GM21390 (cell line): ENCODE data around the gene SLC18B1.

ENCODE experiments used
- ATAC-seq: cut with Tn5 transposase; IDR thresholded peaks from one replicate; pipeline ENCODE4 v1.9.1; 2021; ENCODE audit not compliant: unreplicated experiment

Gene SLC18B1

DNA sequence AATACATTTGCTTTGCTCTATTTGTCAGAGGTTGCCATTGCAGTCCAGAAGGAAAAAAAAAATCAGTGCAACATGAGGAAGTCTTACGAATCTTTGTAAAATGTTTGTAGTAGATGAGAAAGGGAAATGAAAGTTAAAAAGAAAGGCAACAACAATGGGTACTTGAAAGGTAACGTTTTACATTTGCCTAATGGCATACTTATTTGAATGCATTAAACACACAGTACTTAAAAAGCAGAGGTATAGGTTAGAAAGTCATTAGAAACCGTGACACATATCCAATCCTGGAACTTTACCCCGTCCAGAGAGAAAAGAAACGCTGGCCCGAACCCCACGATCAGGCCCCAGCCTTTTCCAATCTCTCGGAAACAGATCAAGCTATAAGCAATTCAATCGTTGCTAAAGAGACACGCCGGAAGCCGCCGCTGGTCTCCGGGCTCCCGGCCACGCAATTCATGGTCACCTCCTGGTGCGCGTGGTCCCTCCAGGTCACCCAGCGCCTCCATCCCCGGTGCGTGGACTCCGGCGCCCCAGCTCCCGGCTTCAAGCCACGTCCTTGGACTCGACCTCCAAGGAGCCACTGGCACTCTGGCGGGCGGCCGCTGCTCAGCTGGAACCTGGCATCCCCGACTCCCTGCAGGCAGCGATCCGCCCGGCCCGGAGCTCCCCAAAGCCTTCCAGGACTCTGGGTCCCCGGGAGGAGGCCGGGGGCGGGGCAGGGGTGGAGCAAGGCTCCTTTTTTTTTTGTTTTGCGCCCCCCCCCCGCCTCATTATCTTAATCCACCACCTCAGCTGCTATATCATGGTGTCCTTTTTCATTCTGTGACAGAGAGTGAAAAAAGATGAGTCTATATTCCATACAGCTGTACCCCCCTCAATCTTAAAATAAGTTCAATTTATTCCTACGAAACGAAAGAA is at the start of gene SLC18B1:
SLC18B1 (minus strand) TSS at position 687 of the 918 bp plus-strand sequence; CDS start at position 506, 181 bp downstream.
- ATAC-seq, result peak; percentile 56

DNA sequence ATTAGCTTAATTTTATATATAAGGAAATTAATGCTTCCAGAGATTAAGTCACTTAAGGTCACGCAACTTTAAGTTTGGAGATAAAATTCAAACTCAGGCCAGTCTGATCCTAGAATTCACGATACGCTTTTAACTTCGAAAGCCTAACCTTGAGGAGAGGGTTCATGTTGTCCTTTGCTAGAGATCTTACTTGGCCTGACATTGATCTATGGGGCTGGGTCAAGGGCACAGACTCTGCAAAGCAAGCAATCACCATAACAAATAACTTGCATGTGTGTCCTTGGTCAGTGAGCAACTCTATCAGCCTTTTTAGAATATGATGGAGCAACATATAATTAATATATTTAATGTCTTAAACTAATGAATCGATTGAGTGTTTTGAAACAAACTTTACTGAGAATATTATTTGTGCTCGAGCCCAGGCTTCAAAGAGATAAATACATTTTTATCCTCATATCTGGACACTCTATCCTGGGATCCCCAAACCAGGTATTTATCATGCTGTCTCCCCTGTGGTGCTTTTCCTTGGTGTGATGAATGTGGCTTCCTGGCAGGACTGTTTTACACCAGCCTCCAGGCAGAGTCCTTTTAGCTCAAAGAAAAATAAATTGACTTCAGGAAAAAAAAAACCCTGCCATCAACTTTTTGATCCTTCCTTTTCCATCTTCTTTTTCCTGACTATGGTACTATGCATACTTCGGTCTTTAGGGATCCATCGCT is 45.0 kb upstream of the SLC18B1 start:
- no peak for ATAC-seq

DNA sequence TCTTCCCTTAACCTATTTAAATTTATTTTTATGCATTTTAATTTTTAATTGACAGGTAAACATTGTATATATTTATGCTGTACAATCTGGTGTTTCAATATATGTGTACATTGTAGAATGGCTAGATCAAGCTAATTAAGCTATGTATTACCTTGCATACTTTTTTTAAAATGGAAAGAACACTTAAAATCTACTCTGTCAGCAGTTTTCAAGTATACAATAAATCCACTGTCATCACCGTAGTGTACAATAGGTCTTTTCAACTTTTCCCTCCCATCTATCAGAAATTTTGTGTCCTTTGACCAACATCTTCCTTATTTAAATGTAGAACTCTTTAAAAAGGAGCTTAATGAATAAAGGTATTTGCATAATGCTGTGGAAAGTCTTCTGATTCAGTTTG is 43.5 kb upstream of the SLC18B1 start:
- ATAC-seq, result no peak

DNA sequence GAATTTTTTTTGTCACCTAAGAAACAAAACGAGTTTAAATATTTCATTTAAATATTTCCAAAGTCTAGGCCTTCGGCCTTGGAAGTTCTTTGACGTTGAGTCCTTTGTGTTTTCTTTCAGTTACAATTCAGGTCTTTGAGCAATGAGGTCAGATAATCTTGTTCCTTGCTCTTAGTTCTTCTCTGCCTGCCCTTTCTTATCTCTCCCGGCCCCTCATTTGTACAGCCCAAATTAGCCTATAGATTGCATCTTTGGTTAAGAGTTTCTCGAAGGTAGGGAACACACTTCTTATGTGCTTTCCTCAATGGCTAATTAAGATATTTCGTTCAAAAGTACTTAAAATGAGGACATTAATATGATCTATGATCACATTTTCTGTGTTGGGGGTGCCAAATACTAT is 34.5 kb upstream of the SLC18B1 start:
- no peak for ATAC-seq

DNA sequence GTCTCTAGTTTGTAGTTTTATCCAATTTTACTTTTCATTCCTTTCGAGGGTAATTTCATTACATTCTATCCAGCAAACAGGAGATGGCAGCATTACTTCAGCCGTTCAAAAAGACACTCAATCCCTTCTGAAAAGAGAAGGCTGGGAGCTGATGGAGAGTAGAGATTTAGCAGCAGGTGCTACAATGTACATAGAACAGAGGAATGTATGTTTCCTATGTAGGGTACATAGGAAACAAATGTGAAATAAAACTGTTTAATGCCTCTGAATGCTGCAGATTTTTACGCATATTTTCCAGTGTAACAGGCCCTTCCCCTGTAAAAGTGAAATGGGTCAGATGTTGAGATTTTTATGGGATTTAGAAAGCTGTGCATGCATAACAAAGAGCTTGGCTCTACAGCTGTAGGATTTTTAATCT is 31.9 kb upstream of the SLC18B1 start:
- no peak for ATAC-seq

DNA sequence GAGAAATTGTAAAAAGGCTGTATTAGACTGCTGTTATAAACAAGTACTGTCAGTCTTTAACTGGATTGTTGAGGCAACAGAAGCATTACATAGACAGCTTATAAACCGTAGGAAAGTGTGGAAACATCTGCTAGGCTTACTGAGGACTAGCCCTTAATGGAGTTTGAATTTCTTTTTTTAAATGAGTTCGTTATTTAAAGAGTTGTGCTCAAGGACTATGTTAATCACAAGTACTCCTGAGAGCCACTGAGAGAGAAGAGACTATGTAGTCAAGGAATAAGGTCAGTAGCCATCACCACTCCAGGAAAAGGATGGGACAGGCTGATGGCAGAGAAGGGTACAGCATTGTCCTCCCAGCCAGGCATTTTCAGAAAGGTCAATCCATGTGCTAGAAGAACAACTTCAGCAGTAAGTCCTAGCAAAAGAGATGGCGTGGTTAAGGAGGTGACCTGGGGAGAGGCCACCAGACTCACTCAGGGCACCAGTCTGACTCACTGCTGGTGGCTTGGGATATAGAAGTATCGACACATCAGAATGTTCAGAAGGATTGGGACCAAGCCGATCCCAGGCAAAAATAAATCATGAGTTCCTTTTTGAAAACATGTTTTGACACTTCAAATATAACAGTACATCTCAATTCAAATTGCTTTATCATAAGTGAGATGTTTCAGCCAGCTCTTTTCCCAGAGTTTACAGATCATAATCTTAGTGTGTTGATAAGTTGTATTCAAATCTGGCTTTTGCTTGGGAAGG is 22.4 kb upstream of the SLC18B1 start:
- no peak for ATAC-seq

DNA sequence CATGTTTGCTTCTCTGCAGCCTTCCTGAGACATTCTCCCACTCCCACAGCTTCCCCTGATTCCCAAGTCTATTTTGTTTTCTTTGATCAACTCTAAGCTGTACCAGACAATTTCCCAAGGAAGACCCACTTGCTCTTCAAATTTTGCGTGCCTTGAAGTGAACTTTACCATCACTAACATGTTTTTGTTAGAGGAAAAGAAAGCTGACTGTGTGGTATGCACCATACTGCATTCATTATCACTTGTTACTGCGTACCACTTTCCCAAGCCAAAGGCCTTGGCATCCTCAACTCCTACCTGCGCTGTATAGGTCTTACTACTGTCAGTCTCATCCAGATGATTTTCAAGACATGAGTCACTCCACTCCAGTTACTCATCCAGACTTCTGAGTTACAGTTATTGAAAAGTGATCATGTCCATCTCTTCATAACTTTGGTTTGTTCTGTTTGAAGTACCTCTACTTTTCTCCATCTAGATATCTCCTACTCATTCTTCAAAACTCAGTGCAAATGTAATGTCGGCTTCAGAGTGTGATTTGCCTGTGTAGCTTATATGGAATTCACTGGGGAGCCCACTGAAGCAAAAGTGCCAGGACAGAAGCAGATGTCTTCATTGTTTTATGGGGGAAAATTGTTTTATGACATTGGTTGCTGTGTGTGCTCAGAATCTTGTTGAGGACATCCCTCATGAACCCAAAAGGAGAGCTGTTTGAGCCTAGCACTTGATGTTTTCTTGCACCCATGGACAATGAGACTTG is 21.1 kb upstream of the SLC18B1 start:
- ATAC-seq, result no peak

DNA sequence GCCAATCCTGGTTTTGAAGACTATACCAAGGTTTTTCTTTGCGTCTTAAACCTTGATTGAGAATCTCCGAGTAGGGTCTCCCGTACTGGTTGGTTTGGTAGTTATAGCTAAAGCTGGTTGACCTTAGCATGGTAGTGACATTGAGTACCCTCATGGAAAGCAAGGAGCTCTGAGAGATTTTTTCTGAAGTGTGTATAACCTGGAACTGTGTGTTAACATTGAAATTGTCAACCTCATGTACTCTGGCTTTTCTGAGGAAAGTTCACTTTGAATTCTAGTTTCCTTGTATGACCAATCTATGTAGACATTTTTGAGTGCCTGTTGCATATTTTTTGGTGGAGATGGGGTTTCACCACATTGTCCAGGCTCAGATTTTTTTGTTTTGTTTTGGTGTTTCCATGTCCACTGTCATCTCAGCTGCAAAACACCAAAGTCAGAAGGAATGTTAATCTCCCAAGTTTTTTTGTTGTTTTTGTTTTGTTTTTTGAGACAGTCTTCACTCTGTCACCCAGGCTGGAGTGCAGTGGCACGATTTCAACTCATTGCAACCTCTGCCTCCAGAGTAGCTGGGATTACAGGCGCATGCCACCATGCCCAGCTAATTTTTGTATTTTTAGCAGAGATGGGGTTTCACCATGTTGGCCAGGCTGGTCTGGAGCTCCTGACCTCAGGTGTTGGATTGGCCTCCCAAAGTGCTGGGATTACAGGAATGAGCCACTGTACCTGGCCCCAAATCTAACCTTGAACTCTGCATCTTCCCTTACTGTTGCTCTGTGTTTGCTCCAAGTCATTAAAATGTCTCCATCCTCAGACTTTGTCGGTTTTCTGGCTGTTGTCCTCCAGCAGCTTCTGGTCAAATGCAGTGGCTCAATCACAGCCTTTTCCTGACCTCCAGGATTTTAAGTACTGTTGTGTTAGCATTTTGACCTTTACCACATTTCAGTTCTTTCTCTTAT is 20.2 kb upstream of the SLC18B1 start:
- ATAC-seq, result no peak

DNA sequence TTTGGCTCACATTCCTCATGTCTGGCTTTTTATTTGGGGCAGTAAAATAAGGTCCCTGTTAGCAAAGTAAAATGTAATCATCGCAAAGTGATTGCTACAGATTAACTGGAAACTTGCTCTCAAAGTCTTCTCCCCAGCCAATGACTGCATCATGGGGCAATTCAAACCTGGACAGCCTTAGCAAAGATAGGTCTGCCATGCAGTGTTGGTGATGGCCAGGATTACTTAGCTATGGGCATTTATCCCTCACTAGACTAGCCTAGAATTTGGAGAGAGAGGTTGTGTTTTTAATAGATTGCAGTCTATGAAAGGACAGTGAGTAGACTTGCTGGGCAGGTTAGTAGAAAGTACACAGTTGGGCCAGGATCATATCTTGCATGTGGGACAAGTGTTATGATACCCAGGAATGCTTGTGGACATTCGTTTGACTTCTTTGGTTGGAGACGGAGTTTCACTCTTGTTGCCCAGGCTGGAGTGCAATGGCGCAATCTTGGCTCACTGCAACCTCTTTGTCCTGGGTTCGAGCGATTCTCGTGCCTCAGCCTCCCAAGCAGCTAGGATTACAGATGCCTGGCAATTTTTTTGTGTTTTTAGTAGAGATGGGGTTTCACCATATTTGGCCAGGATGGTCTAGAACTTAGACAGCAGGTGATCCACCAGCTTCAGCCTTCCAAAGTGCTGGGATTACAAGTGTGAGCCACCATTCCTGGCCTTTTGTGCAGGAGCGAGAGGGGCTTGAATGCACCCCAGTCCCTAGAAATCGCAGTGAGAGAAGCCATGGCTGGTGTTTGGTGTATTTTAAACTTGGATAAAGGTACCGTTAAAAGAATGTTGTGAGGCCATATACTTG is 19.3 kb upstream of the SLC18B1 start:
- ATAC-seq, result no peak

DNA sequence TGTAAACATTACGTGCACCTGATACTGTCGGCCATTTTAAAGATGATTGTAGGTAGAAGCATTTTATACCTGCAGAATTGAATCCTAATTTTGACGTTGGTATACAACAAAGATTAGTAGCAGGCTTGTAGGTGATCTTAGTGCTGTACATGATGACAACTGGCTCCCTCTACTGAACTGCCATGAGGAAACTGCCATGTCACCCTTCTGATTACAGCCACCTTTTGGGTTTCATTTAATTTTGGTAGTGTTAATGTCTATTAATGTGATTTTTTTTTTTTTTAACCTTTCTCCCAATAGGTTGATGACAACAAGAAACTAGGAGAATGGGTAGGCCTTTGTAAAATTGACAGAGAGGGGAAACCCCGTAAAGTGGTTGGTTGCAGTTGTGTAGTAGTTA is 18.2 kb upstream of the SLC18B1 start:
- no peak for ATAC-seq

DNA sequence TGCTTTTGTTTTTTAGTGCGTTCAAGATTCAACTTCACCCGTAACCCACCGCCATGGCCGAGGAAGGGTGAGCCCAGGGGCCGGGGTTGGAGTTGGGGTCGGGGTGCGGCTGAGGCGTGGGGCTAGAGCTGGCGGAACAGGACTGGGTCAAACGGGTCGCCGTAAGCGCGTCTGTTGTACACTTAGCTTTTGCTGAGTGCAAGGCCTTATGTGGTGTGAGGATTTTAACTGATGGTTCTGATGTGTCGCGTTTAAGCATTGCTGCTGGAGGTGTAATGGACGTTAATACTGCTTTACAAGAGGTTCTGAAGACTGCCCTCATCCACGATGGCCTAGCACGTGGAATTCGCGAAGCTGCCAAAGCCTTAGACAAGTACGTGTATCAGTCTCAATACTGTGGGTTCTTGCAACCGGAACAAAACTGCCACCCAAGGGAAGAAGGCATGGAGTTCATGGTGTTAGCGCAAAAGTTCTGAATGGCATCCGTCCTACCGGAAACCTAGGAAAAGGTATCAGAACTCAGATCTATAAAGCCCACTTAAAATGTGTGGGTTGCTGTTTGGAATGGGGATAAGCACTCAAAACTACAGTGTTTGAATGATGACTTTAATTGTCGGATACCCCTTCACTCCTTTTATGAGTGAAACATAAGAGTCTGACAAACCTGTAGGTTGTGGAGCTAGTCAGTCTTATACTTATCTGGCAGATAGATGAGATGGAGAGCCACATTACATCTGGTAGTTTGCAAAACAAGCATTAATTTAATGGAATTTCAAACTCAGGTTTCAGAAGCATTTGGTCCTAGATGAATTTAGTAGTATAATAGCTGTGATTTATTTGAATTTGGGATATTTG is 16.5 kb upstream of the SLC18B1 start:
- peak; percentile 6 for ATAC-seq

DNA sequence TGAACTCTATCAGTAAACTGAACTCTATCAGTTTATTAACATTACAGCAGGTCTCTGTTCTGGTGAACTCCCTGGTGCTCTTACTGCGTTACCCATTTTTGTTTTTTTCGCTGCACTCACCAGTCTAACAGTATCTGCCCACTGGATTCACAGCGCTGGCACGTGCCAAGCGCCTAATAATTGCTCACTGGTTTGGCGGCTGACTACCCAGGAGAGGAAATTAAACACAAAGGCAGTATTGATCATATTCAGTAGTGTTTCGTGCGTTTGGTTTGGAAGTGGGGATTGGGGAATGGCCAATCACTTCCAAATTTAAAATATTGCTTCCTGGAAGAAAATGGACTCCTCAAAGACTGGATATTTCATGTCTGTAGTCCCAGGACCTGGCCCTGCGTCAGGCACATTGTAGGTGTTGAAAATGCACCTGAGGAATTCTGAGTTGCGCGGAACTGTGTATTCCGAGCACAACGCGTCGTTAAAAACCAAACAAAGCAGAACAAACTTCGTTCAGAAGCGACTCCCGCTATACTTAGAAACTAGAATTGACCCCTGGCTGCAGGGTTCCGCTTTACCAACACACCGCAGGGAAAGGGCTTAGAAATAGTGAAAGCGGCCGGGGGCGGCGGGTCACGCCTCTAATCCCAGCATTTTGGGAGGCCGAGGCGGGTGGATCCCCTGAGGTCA is 14.9 kb upstream of the SLC18B1 start:
- ATAC-seq, result peak; percentile 30

DNA sequence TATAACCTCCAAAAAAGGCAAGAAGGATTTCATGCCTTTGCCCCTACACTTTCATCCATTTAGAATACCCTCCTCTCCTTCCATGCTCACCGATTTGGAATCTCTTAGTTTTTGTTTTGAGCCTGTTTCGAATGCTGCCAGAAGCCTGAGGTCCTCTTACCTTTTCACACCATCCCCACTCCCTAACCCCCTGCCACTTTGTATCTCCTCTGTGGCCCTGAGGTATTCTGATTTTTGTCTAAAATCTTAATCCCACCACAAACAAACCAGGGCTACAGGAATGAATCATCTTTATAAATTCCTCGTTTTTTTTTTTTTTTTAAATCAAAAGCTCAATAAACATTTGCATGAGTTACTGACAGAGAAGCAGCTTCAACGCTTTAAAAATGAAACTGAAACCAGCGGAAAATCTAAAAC is 14.3 kb upstream of the SLC18B1 start:
- peak; percentile 17 for ATAC-seq

DNA sequence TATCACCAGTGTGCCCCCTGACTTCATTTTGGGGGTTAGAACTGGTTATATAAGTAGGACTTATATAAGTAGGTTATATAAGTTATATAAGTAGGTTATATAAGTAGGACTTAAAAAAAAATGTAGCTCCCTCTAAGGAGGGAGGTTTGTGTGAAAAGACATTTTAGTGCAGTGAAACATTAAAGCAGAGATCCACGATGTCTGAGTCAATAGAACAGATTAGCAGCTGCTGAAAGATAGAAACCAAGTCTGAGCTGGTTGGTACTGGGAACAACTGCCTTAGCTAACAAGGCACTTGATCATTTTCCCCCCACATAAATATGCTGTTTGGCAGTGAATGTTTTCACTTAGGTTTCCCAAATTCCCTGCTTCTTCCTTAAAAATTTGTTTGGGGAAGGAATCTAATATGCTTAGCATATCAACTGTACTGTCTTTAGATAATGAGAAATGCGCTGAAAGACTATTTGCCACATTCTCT is 13.9 kb upstream of the SLC18B1 start:
- no peak for ATAC-seq

DNA sequence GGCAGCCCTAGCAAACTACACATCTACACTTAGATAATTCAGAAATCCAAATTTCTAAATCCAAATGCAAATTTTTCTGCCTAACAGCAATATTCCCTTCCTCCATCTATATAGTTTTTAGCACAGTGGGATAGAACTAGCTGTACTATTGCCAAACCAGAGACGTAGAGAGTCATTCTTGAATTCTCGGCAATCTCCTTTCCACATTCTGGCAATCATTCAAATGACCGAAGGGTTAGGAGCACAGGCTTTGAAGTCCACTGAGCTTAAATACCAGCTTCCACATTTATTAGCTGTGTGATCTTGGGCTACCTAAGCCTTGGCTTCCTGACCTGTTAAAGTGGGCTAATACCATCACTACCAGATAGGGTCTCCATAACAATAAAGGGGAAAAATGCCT is 12.8 kb upstream of the SLC18B1 start:
- no peak for ATAC-seq

DNA sequence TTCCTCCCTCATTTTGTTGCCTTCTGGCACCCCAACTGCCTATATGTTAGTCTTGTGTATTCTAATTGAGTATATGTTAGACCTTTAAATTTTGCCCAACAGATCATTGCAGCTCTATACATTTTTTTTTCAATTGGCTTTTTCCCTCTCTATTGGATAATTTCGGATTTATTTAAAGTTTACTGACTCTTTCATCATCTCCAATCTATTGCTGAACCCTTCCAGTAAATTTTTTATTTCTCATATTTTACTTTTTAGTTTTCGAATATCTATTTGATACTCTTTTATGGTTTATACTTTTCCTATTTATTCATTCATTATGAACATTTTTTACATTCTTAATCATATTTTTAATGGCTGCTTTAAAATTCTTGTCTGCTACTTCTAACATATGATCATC is 7.1 kb upstream of the SLC18B1 start:
- no peak for ATAC-seq

DNA sequence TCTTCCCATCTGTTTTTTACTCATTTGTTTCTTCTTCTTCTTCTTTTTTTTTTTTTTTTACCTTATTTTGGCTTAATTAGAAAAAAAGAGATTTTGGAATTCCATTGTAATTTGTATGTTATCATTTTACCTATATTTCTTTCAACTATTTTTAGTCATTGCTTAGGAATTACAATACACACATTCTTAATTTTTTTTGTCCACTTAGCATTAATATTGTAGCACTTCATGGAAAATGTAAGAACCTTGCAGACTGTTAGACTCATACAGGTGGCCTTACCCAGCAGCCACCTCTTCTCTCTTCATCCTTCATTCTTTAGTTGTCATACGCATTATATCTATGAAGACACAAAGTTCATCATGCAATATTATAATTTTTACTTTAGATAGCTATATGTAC is 5.8 kb upstream of the SLC18B1 start:
- ATAC-seq, result no peak
